ENCODE data around the gene LIMK2. TPM values are rescaled to one million over a fixed set of nuclear protein-coding genes. Genes with fewer than 3 reads are reported as not detected.

LIMK2 gene
- total and polyA plus RNA-seq, 9 of the 15 experiments (the other 6 are each of a cell fraction or from before 2014, with no cell fraction given): 1.1 to 14.5 (median 8.5) TPM

GRCh38 chr22:31290494-31291471 lies 78.7 kb downstream of the LIMK2 start (continued):
- TF ChIP-seq ZBTB12 (CRISPR knock-in tag; IDR thresholded peaks at IDR 0.05) (no peak), BCL6 (CRISPR knock-in tag; IDR thresholded peaks at IDR 0.05) (no peak), CHD7 (IDR thresholded peaks at IDR 0.05; ENCODE audit: low read depth, low read length) (no peak), ZNF76 (CRISPR knock-in tag; IDR thresholded peaks at IDR 0.05; ENCODE audit: borderline replicate concordance) (no peak), ZKSCAN1 (IDR thresholded peaks at IDR 0.05; ENCODE audit: low read depth, low read length) (no peak), GMEB1 (CRISPR knock-in tag; IDR thresholded peaks at IDR 0.05) (no peak), ILK (tag; IDR thresholded peaks at IDR 0.05; ENCODE audit: borderline replicate concordance, low read depth) (no peak)

Data from K562 (cell line).